ENCODE results near the gene ADAT2.
A peak's percentile ranks its signal among the peaks of the same experiment; 100 is the strongest.

ADAT2 gene

GRCh38 chr6:143397227-143398222 is 53.0 kb downstream of the ADAT2 start:
- DNase-seq (ENCODE audit: low read depth in 2 of 2): peak in 1 of 2 donors; percentile 11

DNA sequence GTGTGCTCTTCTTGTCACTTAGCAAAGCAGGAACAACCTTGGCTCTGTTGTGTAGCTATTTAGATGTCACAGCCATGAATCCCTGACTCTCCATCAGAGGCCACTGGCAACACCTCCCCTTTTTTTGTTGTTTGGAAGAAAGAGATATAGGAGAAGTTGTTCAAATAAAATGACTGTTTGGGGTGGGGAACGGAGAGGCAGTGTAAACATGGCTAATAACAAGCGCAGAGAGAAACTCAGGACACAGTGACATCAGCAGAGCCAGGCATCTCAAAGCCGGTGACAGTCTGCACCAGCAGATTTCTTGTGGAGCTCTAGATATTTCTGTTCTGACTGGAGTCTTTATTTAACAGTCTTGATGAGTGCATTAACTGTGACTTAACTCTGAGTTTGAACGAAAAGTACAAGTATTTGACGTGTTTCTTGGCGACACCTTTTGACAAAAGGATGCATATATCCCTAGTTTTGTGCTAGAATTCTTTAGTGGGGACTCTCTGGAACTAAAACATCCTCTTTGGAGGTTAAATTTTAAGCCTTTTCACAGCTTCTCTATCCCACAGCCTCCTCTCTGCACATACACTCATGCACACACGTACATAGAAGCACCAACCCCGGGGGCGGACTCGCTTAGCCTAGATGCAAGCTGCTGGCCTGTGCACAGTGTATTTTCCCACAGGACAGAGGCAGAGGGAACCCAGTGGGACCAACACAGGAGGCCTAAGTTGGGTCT is 53.8 kb downstream of the ADAT2 start:
- DNase-seq (ENCODE audit: low read depth in 2 of 2): no peak

- no peak for DNase-seq (ENCODE audit: low read depth in 2 of 2)
These were observed 54.8 kb downstream of the ADAT2 start for GRCh38 chr6:143395699-143396098.

DNA sequence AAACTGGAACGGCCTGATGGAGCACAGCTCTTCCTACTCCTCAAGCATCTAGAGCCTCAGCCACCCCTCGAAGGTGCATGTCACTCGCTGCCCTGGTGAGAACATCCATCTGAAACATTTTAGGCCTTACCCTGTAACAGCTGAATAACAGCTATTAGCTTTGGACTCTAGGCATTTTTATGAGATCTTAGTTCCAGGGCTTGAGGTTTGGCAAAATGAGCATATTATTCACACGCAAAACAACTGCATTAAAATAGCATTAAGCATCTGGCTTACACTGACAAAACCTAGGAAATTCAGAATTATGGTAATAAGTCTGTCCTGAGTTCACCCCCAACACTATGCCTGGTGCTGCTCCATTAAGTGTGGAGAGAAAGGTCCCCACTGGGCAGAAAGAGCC is 56.1 kb downstream of the ADAT2 start:
- no peak for DNase-seq (ENCODE audit: low read depth in 2 of 2)

- DNase-seq (ENCODE audit: low read depth in 2 of 2): no peak
These were observed 60.2 kb downstream of the ADAT2 start for GRCh38 chr6:143390278-143390677.

DNA sequence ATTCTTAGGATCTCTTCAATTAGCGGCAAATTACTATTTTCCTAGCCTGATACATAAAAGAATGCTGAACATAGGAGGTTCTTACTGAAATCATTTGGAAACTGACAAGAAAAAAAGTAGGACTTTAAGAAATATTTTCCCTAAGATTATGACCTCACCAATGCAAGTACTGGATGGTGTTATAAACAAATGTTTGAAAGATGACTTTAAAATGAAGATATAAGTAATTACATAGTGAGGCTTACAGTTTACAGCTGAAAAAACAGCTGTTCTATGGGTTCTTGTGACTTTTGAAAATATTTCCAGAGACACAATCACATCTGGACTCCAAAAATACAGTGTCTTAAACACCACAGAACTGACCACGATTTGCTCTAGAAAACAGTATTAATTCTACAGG is 64.9 kb downstream of the ADAT2 start:
- no peak for DNase-seq (ENCODE audit: low read depth in 2 of 2)

DNA sequence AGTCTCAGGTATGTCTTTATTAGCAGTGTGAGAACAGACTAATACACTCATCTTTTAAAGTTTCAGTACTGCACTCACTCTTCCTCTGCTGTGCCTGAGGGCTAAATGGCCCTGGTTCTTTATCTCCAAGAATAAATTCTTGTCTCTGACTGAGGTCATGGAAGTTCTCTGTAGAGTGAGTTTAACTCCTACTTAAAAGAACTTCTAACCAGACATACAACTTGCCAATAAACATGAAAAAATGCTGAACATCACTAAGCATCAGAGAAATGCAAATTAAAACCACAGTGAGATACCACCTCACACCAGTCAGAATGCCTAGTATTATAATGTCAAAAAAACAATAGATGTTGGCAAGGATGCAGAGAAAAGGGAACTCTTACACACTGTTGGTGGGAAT is 73.6 kb downstream of the ADAT2 start:
- no peak for DNase-seq (ENCODE audit: low read depth in 2 of 2)

DNA sequence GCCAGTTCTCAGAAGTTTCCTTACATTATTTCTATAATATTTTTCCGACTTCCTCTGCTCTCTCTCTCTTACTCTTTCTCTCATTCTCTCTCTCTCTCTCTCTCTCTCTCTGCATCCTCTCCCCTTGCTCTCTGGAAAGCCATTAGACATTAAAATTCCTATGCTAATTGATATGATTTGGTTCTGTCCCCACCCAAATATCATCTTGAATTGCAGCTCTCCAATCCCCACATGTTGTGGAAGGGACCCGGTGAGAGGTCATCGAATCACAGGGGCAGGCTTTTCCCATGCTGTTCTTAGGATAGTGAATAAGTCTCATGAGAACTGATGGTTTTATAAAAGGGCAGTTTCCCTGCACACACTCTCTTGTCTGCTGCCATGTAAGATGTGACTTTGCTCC is 74.1 kb downstream of the ADAT2 start:
- DNase-seq (ENCODE audit: low read depth in 2 of 2): no peak

GRCh38 chr6:143375022-143375585 is 75.4 kb downstream of the ADAT2 start:
- DNase-seq (ENCODE audit: low read depth in 2 of 2): no peak

- no peak for DNase-seq (ENCODE audit: low read depth in 2 of 2)
These were observed 76.5 kb downstream of the ADAT2 start for GRCh38 chr6:143374014-143374413.

Measured in activated CD8-positive, alpha-beta memory T cell treated with anti-CD3 and anti-CD28 coated beads for 4 hours (primary cell).